Femur (tissue), 1 donor: ENCODE data around the gene GDI2.
"Not testable (repeated sequence)": the region's sequence is repeated elsewhere in the genome, so short reads cannot be mapped to it uniquely, and the experiment has no call there.

Experiments
- DNase-seq: peaks from one replicate; pipeline ENCODE4 v3.0.0-alpha.2; 2017

Gene GDI2

GRCh38 chr10:5813341-5814109 lies at the start of gene GDI2:
TSS of gene GDI2 (minus strand) at chr10:5813434. CDS start at chr10:5813258, 176 bp downstream.
- peak; percentile 98 for DNase-seq

DNA sequence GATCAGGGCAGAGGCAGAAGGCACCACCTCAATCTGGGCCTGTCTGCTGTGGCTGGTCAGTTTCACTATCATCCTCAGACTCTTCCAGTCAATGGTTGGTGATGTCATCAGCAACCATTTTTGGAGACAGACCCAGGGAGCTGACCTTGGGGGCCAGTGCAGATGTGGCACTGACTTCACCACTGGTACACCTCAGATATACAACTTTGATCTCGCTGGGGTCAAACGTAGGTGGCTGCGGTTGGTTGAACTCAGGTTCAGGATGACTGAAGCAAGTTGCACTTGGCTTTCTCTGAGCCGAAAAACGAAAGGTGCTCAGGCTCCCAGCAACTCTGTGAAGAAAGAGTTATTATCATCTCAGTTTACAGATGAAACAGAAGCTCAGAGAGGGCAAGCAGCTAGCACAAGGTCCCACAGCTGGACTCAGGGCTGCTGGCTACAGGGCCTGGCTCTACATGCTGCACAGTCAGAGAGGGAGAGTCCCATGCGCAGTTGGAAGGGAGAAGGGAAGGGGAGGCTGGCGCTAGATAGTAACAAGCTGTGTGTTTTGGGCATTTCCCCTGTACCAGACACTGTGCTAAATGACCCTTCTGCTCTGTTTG lies 49.2 kb upstream of the GDI2 start:
- no peak for DNase-seq

DNA sequence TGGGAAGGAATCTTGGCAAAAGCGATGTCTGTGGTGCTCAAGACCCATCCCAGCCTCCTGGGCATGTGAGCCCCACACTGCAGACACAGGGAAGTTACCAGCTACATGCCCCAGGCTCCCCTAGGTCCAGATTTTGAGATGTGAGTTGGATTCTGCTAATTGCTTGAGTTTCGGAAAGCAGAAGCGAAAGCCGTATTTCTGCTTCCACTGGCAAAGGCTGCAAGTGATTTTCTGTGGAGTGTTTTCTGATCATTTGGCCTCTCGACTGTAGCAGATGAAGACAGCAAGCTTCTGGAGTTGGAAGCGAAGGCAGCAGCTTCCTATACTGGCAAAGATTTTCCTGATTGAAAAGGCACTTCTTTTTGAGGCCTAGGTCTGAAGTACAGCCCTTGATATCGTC lies 46.8 kb upstream of the GDI2 start:
- DNase-seq: no peak

DNA sequence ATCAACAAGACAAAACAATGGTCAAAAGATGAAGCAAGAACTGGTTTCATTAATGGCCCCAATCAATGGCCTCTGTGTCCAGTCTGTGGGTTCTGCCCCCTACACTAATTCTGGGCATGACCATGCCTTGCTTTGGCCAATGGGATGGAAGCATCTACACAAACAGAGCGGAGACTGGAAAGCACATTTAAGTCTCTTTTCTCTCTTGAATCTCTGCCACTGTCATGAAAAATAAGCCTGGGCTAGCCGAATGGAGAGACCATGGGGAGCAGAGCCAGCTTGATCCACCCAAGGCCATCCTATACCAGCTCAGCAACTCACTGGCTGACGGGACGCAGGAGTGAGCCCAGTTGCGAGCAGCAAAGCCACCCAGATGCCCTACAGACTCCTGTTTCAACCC lies 45.6 kb upstream of the GDI2 start:
- no peak for DNase-seq

DNA sequence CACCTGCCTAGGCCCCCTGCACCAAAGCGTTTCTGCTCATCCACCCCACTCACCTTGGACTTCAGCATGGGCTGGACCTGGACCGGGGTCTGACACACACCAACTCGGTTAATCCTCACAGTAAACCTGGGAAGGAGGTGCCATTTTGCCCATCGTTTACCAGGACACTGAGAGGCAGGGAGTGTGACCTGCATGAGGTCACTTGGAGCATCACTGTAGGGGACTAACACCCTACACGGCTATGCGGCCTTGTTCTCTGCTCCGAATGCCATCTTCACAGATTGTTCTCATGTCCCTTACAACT lies 43.4 kb upstream of the GDI2 start:
- no peak for DNase-seq

DNA sequence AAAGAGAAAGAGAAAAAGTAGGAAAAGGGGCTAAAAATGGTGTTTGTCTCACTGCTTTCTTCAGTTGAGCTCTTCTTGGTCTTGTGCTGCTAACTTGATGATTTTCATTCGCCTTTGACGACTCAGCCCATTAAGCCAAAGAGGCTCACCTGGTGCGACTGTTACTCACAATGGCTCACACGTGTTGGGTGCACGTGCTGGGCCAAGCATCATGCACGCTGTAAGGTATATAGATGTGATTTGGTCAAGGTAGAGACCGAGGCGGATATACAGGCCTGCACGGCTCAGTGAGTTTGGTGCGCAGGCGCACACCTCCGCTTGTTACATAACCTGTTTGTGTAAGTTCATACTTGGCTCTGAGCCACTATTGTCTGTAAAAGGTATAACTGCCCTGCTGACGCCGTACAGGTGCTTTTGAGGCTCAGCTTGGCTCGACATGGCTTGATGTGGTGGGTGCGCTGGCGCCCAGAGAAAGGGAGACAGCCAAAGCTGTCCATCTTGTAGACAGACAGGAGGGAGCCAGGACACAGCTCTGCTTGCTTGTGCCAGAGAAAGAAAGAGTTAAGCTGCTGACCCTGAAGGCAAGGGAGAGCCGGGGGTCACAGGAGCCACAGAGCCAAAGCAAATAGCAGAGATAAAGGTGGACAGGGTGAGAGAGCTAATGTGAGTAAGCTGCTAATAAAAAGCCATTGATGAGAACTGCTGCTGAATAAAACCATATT lies 42.9 kb upstream of the GDI2 start:
- no peak for DNase-seq

DNA sequence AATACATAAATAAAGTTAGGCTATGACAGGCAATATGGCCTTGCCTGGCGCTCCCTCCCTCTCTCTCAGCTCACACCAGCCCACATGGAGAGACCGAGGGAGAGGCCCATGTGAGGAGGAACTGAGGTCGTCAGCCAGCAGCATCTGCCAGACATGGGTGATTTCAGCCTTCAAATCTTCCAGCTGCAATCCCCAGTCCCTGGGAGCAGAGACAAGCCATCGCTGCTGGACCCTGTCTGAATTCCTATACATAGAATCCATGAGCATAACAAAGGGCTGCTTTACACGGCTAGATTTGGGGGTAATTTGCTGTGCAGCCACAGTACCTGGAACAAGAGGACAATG lies 40.9 kb upstream of the GDI2 start:
- DNase-seq: peak; percentile 60

- not testable (repeated sequence) for DNase-seq
Measured at GRCh38 chr10:5846667-5847066, 33.4 kb upstream of the GDI2 start.

GRCh38 chr10:5844345-5845055 lies 31.3 kb upstream of the GDI2 start:
- DNase-seq: no peak

- DNase-seq: no peak
Measured at GRCh38 chr10:5843686-5844344, 30.6 kb upstream of the GDI2 start.

- DNase-seq: no peak
Measured at GRCh38 chr10:5841965-5842364, 28.7 kb upstream of the GDI2 start.

DNA sequence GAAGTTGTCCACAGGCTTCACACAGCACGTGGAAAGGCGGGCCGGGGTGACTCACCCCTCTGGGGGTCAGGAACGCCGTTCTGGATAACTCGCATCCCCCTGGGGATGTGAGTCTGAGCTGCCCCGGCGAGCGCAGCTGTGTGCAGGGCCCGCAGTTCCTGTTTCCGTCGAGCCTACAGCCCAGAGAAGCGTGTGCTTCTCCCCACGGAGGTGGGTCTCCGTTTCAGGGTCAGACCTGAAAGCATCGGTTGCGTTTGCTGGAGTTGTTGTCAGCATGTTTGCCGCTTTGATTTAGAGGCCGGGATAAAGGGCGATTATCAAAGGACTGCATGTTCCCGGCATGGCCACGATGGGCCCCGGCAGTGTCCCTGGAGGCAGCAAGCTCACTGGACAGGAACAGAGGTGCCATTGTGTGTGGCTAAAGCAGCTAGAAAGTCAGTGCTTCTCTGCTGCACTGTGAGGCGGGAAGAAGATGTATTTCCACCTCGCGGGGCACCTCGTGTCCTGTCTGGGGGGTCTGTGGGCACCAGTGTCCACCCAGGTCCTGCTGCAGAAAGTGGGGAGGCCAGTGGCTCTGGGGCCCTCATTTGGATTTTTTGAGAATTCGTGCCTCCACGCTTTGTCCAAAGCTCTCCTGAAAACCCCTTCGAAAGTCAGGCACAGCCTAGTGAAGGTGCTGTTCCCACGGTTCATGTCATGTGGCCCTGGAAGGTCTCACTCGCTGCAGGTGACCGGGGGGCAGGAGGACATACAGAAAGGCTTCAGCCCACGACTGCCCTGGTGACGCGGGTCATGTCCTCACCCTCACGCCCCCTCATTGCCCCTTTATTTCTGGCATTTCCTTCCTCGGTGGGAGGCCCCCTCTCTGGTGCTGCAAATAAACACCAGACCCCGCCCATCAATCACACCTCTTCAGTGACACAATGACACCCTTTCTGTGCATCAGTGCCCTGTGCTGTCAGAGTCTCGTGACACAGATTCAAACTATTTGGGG lies 27.4 kb upstream of the GDI2 start:
- DNase-seq: peak; percentile 71

DNA sequence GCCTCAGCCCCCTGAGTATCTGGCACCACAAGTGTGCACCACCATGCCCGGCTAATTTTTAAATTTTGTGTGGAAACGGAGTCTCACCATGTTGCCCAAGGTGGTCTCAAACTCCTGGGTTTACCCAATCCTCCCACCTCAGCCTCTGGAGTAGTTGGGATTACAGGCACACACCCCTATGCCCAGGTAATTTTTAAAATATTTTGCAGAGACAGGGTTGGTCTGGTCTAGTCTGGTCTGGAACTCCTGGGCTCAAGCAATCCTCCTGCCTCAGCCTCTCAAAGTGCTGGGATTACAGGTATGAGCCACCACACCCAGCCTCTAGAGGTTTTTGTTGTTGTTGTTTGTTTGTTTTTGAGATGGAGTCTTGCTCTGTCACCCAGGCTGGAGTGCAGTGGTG lies 22.9 kb upstream of the GDI2 start:
- not testable (repeated sequence) for DNase-seq

- no peak for DNase-seq
Measured at GRCh38 chr10:5835446-5836095, 22.3 kb upstream of the GDI2 start.

DNA sequence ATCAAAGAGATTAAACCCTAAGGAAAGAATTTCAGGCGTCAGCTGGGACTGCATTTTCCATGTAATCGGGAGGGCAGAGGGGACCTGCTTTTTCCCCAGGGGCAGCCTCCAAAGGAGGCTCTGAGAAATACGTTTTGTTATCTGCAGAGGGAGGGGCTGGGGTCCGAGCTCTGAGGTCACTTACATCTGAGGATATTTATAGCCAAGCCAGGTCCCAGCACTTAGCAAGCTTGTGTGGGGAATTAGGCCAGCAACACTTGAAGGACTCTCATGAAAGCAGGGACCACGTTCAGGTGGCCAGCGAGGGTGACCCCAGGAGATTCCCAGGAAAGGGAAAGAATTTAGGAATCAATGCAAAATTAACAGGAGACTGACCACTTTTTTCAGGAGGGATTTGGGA lies 20.6 kb upstream of the GDI2 start:
- DNase-seq: no peak

GRCh38 chr10:5832946-5833345 lies 19.7 kb upstream of the GDI2 start:
- no peak for DNase-seq

- DNase-seq: no peak
Measured at GRCh38 chr10:5831446-5831782, 18.2 kb upstream of the GDI2 start.

DNA sequence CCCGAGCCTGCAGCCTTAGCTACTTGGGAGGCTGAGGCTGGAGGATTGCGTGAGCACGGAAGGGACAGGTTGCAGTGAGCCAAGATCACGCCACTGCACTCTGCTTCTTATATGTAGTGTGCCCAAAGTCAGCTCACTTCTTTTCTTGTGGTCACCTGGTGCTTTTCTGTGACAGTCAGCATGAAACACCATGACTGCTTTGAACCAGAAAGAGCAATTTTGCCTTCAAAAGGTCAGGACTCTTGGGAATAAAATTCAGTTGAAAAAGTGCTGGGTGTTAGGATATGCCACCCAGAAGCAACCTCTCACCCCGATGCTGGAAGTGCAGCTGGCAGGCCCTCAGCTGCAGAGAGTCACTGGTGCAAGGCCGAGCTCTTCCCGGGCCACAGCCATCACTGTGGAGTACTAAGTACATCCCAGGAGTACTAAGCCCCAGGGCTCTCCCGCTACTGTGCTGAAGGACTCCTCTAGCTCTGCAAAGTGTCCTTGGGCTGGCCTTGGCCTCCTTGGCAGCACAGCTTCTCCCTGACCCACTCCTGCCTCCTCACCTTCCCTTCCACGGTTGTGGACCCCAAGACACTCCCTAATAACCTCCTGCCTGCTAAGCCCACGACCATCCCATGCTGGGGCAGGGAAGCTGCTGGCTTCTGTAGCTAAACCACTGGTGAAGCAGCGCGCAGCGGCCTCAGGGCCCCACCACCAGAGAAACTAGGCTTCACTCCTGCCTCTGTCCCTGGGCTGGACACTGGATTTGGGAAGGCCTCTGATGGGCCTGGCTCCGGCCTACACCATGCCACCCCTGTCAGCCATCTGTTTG lies 17.6 kb upstream of the GDI2 start:
- no peak for DNase-seq

DNA sequence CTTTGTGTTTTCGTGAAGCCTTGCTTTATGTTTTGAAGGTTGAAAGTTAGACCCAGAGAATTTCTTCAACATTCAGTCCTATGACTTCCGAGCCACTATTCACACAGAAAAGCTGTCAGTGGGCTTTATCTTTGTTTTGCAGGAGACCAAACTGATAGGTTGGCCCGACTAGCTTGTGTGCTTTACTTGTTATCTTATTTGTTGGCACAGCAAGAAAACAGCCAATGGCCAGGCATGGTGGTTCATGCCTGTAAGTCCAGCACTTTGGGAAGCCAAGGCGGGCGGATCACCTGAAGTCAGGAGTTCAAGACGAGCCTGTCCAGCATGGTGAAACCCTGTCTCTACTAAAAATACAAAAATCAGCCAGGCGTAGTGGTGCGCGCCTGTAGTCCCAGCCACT lies 16.0 kb upstream of the GDI2 start:
- no peak for DNase-seq

DNA sequence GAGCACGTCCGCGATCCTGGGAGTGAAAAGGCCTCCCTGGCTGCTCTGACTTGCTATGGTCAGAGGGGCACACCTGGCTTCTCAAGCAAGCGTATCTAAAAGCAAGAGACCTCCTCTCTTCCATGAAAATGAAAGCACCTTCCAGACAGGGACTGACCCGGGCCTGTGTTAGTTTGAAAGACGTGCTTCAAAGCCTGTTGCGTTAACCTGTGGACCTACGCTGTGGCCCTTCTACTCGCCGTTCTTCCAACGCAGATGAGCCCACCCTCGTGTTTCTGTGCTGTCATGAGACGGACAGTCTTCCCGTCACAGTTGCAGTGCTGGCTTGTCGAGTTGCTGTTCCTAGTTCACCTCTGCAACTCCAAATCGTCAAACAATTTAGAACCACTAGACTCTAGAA lies 15.5 kb upstream of the GDI2 start:
- no peak for DNase-seq

DNA sequence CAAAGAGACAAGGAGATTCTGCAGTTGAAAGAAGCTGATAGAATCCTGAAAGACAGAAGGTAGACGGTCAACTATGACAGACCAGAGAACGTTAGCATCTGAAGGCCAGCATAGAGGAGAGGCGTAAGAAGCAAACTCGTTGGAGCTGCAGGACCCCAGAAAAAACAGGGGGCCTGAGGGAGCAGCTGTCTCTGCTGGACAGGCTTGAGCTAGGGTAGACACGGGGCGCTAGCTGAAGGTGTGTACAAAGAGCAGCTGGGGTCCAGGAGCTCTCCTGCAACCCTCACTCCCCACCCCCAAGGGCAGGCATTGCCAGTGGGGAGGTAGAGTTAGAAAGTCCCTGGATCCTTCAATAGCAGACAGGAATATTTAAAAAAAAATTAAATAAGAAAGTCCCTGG lies 14.6 kb upstream of the GDI2 start:
- no peak for DNase-seq
